DMS79 (cell line): ENCODE results near the gene LXN.
"Not testable (repeated sequence)": the region's sequence is repeated elsewhere in the genome, so short reads cannot be mapped to it uniquely, and the experiment has no call there.

Experiments used
- DNase-seq: peaks from one replicate; lab custom pipeline; 2025; lab: John Stamatoyannopoulos, UW

The LXN gene

GRCh38 chr3:158672215-158673176 is at the start of gene LXN:
Gene LXN (minus strand): TSS chr3:158672648. CDS start chr3:158672478, 170 bp downstream.
- no peak for DNase-seq

DNA sequence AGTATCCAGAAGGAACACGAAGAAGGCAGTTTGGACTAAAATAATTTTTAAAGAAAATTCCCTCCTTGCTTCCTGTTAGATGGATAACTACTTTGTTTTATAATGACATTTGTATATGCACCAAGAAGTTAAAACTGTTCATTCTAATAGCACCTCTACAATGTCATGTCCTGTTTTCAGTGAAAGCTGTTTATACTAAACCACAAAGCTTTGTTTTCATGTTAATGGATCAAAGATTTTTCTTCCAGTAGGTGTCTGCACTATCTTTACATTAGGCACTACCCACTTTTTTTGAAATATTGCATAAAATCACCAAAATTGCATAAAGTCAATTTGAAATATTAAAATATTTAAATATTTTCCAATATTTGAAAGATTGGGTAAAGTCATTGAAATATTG is 49.7 kb upstream of the LXN start:
- no peak for DNase-seq

DNA sequence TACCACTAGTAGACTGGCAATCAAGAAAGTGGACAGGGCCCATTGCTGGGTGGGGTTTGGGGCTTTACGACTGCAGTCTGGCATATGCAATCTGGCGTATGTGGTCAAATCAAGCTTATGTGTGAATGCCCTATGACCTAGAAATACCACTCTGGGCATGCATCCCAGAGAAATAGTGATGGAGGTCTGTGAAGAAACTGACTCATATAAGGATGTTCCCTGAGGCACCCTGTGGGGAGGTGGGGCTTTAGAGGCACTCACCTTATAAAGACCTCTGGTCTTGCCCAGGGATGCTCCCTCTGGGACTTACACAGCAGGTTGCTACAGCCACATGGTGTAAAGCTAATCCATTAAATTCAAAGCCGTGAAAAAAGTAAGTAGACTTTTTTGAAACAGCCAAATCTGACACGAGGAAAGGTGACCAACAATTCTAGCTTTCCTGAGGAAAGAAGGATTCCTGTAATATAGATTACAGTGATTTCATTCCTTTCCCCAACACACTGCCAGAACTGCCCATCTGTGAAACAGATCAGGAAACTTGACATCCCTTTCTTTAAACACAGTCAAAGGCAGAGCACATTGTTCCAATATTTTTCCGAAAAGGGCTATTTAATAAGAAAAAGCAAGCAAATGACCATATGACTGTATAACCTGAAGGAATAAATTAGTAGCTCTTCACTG is 46.2 kb upstream of the LXN start:
- no peak for DNase-seq

DNA sequence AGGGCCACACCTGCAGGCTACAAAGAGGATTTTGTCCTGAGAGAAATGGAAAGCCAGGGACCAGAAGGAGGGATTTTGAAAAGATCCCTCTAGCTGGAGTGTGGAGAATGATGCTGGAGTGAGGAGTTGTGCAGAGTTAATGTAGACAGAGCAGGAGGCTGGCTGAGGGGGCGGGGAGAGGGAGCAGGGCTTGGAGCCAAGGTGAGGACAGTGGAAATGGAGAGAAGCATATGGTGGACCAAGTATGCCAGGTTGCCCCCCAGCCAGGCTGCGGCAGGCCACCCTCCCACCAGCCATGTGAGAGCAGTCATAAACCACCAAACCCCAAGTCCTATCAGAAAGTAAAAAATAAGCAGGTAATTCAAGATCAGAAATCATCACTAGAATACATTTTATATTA is 45.1 kb upstream of the LXN start:
- DNase-seq = no peak

DNA sequence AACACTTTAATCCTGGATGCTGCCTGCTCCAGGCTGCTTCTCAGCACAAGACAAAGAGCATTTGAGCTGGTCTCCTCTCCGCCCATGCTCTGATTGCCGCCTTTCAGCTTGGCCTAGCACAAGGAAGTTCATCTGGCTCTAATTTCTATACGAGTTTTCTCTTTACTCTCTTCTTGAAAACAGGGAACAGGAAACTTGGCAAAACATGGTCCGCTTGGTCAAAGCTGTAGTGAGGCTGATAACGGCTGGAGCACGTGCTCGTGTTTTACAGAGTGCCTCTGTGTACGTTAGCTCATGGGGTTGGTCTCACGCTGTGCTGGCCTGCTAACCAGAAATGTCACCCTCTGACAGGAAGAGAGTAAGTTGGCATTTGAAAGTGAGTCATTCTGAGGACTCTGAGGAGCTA is 40.6 kb upstream of the LXN start:
- no peak for DNase-seq

DNA sequence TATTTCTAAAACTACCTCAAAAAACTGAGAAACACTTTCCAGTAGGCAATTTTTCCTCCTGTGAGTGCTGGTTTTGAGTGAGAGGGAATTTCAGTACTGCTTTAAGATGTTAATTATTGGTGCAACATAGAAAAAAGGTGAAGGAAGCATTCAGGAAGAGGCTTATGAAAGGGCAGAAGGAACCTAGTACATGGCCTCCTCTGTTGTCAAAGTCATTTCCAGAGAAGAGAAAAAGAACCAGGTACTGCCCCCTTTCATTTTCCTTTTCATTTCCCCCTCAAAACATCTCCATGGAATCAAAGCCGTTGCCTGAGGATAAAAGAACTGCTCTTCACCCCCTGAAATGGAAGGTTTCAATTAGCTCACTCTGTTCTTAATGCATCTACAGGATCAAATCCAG is 40.0 kb upstream of the LXN start:
- DNase-seq = no peak

DNA sequence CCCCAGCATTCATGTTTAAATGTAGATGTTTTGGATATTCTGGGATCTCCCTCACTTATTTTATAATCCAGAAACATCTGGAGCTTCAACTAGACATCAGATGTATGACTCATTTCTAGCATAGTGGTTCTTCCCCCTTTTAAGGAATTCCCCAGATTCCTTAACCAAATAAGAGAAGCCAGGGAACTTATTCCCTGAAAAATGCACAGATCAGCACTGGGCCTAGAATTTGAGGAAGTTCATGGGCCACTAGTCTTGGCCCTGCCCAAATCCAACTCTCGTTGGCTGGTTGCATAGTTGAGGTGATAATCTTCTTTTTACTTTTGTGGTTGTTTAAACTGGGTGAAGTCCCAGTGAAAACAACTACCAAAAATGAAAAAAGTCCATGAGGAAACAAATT is 39.4 kb upstream of the LXN start:
- DNase-seq = no peak

DNA sequence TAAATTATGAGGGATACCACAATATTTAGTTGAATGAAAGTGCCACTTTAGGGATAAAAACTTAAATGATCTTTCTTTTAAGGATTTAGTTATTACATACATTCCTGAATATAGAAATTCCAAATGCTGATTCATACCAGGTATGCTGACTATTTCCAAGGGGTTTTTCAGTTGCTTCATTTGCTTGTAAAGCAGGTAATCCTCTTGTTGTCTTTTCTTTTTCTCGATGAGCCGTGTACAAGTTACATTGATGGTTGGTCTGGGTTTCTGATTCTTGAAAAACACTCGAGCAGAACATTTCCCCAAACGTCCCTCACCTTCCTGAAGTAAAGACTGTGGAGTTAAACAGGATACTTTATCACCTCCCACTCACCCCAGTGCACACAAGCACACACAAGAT is 38.2 kb upstream of the LXN start:
- DNase-seq = no peak

DNA sequence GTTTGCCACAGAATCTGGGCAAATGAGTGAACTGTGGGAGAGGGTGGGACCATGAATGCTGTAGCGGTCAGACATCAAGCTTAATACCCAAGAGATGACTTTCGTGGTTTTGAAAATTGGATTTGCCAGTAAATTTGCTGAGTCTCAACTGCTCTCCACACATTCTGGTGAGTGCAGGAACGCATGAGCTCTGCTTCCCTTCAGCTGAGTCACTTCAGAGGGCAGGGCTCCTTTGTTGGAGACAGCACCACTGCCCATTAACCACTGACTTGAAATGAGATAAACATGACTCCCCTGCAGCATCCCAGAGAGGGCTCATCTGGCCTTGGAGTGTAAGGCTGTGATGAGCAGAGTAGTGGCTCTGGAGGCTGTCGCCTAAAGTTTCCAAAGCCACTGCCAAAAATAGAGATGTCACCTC is 37.2 kb upstream of the LXN start:
- no peak for DNase-seq

GRCh38 chr3:158703566-158703965 is 31.1 kb upstream of the LXN start:
- DNase-seq = no peak

GRCh38 chr3:158702815-158703481 is 30.5 kb upstream of the LXN start:
- no peak for DNase-seq

- DNase-seq = no peak
Measured at GRCh38 chr3:158701420-158702065, 29.1 kb upstream of the LXN start.

- DNase-seq = no peak
Measured at GRCh38 chr3:158700559-158700958, 28.1 kb upstream of the LXN start.

DNA sequence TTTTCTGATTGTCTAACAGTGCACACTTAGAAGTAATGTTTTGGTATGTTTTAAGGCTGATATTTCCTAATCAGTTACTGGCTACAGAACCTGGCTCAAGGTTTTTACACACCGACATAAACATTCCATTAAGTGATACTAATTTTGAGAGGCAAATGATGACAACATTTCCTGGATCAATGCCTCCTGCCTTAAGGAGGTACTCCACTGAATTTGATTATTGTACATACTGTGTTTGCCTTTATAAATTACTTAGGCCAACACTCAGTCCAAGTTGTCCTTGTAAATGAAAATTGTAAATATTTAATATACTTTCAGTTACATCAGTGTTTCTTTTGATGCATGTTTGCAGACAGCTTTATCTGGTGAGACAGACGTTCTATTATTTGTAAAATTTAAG is 24.2 kb upstream of the LXN start:
- DNase-seq = no peak

GRCh38 chr3:158693866-158694456 is 21.5 kb upstream of the LXN start:
- DNase-seq = not testable (repeated sequence)

GRCh38 chr3:158685159-158685558 is 12.7 kb upstream of the LXN start:
- no peak for DNase-seq

- DNase-seq = no peak
Measured at GRCh38 chr3:158683230-158683962, 10.9 kb upstream of the LXN start.

DNA sequence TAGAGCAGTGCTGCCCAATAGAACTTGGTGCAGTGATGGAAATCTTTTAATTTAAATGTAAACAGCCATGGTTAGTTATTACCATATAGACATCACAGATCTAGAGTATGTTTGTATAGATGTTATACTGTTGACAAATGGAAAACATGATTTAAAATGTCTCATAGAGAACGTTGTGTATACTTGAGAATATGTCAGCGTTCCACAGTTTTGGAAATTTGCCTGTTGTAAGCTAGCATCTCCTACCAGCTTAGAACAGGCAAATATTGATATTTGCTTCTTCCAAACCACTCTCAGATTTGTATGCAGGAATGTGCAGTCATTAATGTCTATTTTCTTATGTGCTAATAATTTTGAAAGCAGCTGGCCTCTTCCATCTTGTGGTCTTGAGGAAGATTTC is 8.4 kb upstream of the LXN start:
- no peak for DNase-seq

DNA sequence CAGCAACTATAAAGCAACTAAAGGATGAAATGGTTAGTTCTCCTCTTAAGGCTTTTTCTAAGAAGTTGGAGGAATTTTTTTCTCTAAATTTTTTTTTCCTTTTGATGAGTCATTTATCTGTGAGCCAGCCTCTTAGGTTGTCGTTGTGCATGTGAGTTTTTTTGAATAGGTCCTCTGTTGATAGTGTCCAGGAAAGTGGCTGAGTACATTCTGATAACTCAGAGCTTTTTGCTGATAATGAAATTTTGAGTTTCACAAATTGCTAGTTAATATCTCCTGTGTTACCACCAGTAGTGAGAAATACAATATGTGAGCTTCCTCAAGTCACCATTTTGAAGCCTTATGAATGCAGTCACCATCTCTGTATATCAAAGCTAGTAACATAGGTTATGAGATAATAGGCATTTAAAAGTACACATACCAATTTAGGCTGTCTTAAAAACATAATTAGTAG is 7.1 kb upstream of the LXN start:
- no peak for DNase-seq

DNA sequence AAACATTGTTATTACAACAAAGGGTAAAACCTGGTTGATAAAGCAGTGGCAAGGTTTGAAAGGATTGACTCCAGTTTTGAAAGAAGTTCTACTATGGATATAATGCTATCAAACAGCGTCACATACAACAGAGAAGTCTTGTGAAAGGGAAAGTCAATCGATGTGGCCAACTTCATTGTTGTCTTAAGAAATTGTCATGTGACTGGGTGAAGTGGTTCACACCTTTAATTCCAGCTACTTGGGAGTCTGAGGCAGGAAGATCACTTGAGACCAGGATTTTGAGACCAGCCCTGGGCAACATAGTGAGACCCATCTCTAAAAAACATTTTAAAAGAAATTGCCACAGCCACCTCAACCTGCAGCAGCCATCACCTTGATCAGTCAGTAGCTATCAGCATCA is 6.2 kb upstream of the LXN start:
- DNase-seq = no peak

- DNase-seq = no peak
Measured at GRCh38 chr3:158671821-158672214, 630 bp downstream of the LXN start.
